ENCODE results near the gene GNB1L.

GNB1L gene

GRCh38 chr22:19893363-19893762, 38.7 kb upstream of the GNB1L start:
- TF ChIP-seq CTCF (IDR thresholded peaks at IDR 0.05; ENCODE audit: low read depth, low read length), result no peak
- DNase-seq (ENCODE audit: extremely low read depth, low read depth), result no peak

- TF ChIP-seq CTCF (IDR thresholded peaks at IDR 0.05; ENCODE audit: low read depth, low read length), result no peak
- DNase-seq (ENCODE audit: extremely low read depth, low read depth), result no peak
Observed at GRCh38 chr22:19892925-19893324, 38.3 kb upstream of the GNB1L start.

GRCh38 chr22:19892257-19892879, 37.7 kb upstream of the GNB1L start:
- DNase-seq (ENCODE audit: extremely low read depth, low read depth), result no peak
- no peak for TF ChIP-seq CTCF (IDR thresholded peaks at IDR 0.05; ENCODE audit: low read depth, low read length)

- DNase-seq (ENCODE audit: extremely low read depth, low read depth), result no peak
- TF ChIP-seq CTCF (IDR thresholded peaks at IDR 0.05; ENCODE audit: low read depth, low read length), result no peak
Observed at GRCh38 chr22:19891317-19892256, 36.9 kb upstream of the GNB1L start.

- DNase-seq (ENCODE audit: extremely low read depth, low read depth), result no peak
Observed at GRCh38 chr22:19890502-19891316, 36.0 kb upstream of the GNB1L start.

GRCh38 chr22:19889951-19890350, 35.3 kb upstream of the GNB1L start:
- no peak for DNase-seq (ENCODE audit: extremely low read depth, low read depth)
- TF ChIP-seq CTCF (IDR thresholded peaks at IDR 0.05; ENCODE audit: low read depth, low read length), result no peak

More at GRCh38 chr22:19890502-19891316, 36.0 kb upstream of the GNB1L start:
- no peak for TF ChIP-seq CTCF (IDR thresholded peaks at IDR 0.05; ENCODE audit: low read depth, low read length)

Measured in AG09319 (cell line).